DMS 273 (cell line): Measurements from ENCODE around the gene FAIM2.

ENCODE experiments used
- DNase-seq: peaks from one replicate; lab custom pipeline; 2025; ENCODE audit not compliant: unreplicated experiment; lab: John Stamatoyannopoulos, UW

The FAIM2 gene

GRCh38 chr12:49903700-49904423 is at the start of gene FAIM2:
FAIM2 (minus strand) TSS chr12:49903900; CDS start chr12:49903792, 108 bp downstream.
- DNase-seq = peak; percentile 58

GRCh38 chr12:49953151-49953550 is 49.5 kb upstream of the FAIM2 start:
- DNase-seq = no peak

- DNase-seq = no peak
Measured at GRCh38 chr12:49952391-49953055, 48.8 kb upstream of the FAIM2 start.

GRCh38 chr12:49951411-49952240 is 47.9 kb upstream of the FAIM2 start:
- DNase-seq = no peak

- DNase-seq = no peak
Measured at GRCh38 chr12:49950273-49951251, 46.9 kb upstream of the FAIM2 start, which contains the start of gene AQP2. AQP2 (plus strand) TSS chr12:49950737; CDS start chr12:49950831, 94 bp downstream.

GRCh38 chr12:49949866-49950265 is 46.2 kb upstream of the FAIM2 start:
- DNase-seq = no peak

GRCh38 chr12:49948866-49949845 is 45.5 kb upstream of the FAIM2 start:
- no peak for DNase-seq

- no peak for DNase-seq
Measured at GRCh38 chr12:49947593-49948226, 44.0 kb upstream of the FAIM2 start.

GRCh38 chr12:49946497-49946896 is 42.8 kb upstream of the FAIM2 start:
- DNase-seq = no peak

- DNase-seq = no peak
Measured at GRCh38 chr12:49946086-49946485, 42.4 kb upstream of the FAIM2 start.

GRCh38 chr12:49945394-49946080 is 41.8 kb upstream of the FAIM2 start:
- peak; percentile 74 for DNase-seq

GRCh38 chr12:49944718-49945117 is 41.0 kb upstream of the FAIM2 start:
- DNase-seq = no peak

GRCh38 chr12:49944046-49944445 is 40.3 kb upstream of the FAIM2 start:
- DNase-seq = no peak

GRCh38 chr12:49943625-49943960 is 39.9 kb upstream of the FAIM2 start:
- DNase-seq = no peak

GRCh38 chr12:49942921-49943624 is 39.4 kb upstream of the FAIM2 start:
- no peak for DNase-seq

GRCh38 chr12:49942512-49942893 is 38.8 kb upstream of the FAIM2 start:
- no peak for DNase-seq

GRCh38 chr12:49941556-49942511 is 38.1 kb upstream of the FAIM2 start:
- DNase-seq = peak; percentile 12
